Muscle layer of duodenum (tissue), 2 donors: ENCODE data around the gene AHI1.

ENCODE experiments used
- H3K27ac ChIP-seq: one replicate; pipeline ENCODE4 v1.7.0; 2013; ENCODE audit warnings: mild to moderate bottlenecking, low read length
- H3K27me3 ChIP-seq: one replicate; pipeline ENCODE4 v1.7.0; 2013; ENCODE audit warnings: low read depth, mild to moderate bottlenecking, control low read depth, low read length
- H3K36me3 ChIP-seq, 2 donors: one replicate each; pipeline ENCODE4 v1.7.0; 2013; ENCODE audit warnings: low read length in 2 of 2, control low read depth in 1 of 2, mild to moderate bottlenecking in 1 of 2; ENCODE audit not compliant: insufficient read depth in 2 of 2, control insufficient read depth in 1 of 2
- H3K4me1 ChIP-seq, 2 donors: one replicate each; pipeline ENCODE4 v1.7.0; 2013; ENCODE audit warnings: low read length in 2 of 2, mild to moderate bottlenecking in 2 of 2, control low read depth in 1 of 2, moderate library complexity in 1 of 2; ENCODE audit not compliant: insufficient read depth in 2 of 2, control insufficient read depth in 1 of 2
- H3K4me3 ChIP-seq, 2 donors: one replicate each; pipeline ENCODE4 v1.7.0; 2013; ENCODE audit warnings: low read length in 2 of 2, low read depth in 1 of 2, mild to moderate bottlenecking in 1 of 2
- H3K9me3 ChIP-seq, 2 donors: one replicate each; pipeline ENCODE4 v1.7.0; 2013; ENCODE audit warnings: low read length in 2 of 2, control low read depth in 1 of 2, mild to moderate bottlenecking in 1 of 2; ENCODE audit not compliant: control insufficient read depth in 1 of 2
- donor health status: healthy.

Gene AHI1

GRCh38 chr6:135412761-135413160 lies 84.8 kb downstream of the AHI1 start:
- Histone ChIP-seq H3K27me3 (no peaks in the 10 kb centered on the region), H3K4me3 (no peak overlapping the region), H3K4me1 (no peaks in the 10 kb centered on the region)

GRCh38 chr6:135411849-135412248 lies 85.7 kb downstream of the AHI1 start:
- H3K36me3 ChIP-seq, result peaks cover 10 to 28% of the 10 kb centered on the region in 2 donors
- H3K27ac ChIP-seq, result no peak overlapping the region
- H3K4me3 ChIP-seq, result no peak overlapping the region
- H3K27me3 ChIP-seq, result no peaks in the 10 kb centered on the region
- no peaks in the 10 kb centered on the region for H3K9me3 ChIP-seq
- H3K4me1 ChIP-seq, result no peaks in the 10 kb centered on the region

More at GRCh38 chr6:135412761-135413160, 84.8 kb downstream of the AHI1 start:
- Histone ChIP-seq H3K27ac (no peak overlapping the region), H3K36me3 (peaks cover 10 to 27% of the 10 kb centered on the region in 2 donors), H3K9me3 (no peaks in the 10 kb centered on the region)

- H3K9me3 ChIP-seq, result no peaks in the 10 kb centered on the region
- no peak overlapping the region for H3K4me3 ChIP-seq
- no peaks in the 10 kb centered on the region for H3K4me1 ChIP-seq
- H3K27ac ChIP-seq, result no peak overlapping the region
- peaks cover 10 to 33% of the 10 kb centered on the region in 2 donors for H3K36me3 ChIP-seq
- H3K27me3 ChIP-seq, result no peaks in the 10 kb centered on the region
Observed at GRCh38 chr6:135411339-135411738, 86.2 kb downstream of the AHI1 start.

GRCh38 chr6:135410856-135411255 lies 86.7 kb downstream of the AHI1 start:
- peaks cover 10 to 31% of the 10 kb centered on the region in 2 donors for H3K36me3 ChIP-seq
- no peaks in the 10 kb centered on the region for H3K4me1 ChIP-seq
- H3K27me3 ChIP-seq, result no peaks in the 10 kb centered on the region

GRCh38 chr6:135403584-135403983 lies 94.0 kb downstream of the AHI1 start:
- Histone ChIP-seq H3K4me3 (no peak overlapping the region), H3K4me1 (no peaks in the 10 kb centered on the region), H3K36me3 (peaks cover 1 to 30% of the 10 kb centered on the region in 2 donors), H3K9me3 (no peaks in the 10 kb centered on the region), H3K27ac (no peak overlapping the region), H3K27me3 (no peaks in the 10 kb centered on the region)

More at GRCh38 chr6:135410856-135411255, 86.7 kb downstream of the AHI1 start:
- Histone ChIP-seq H3K27ac (no peak overlapping the region), H3K4me3 (no peak overlapping the region), H3K9me3 (no peaks in the 10 kb centered on the region)

GRCh38 chr6:135402311-135402710 lies 95.2 kb downstream of the AHI1 start:
- H3K36me3 ChIP-seq, result peaks cover 0 to 28% of the 10 kb centered on the region in 2 donors
- H3K27ac ChIP-seq, result no peak overlapping the region

GRCh38 chr6:135397172-135397952 lies 100.2 kb downstream of the AHI1 start:
- peaks cover 3 to 9% of the 10 kb centered on the region in 2 donors for H3K36me3 ChIP-seq
- no peaks in the 10 kb centered on the region for H3K4me1 ChIP-seq
- H3K27ac ChIP-seq, result no peak overlapping the region
- H3K9me3 ChIP-seq, result no peaks in the 10 kb centered on the region
- no peaks in the 10 kb centered on the region for H3K27me3 ChIP-seq
- H3K4me3 ChIP-seq, result no peak overlapping the region

More at GRCh38 chr6:135402311-135402710, 95.2 kb downstream of the AHI1 start:
- H3K4me1 ChIP-seq, result no peaks in the 10 kb centered on the region
- H3K27me3 ChIP-seq, result no peaks in the 10 kb centered on the region
- H3K9me3 ChIP-seq, result no peaks in the 10 kb centered on the region
- H3K4me3 ChIP-seq, result no peak overlapping the region

GRCh38 chr6:135395136-135395535 lies 102.4 kb downstream of the AHI1 start:
- Histone ChIP-seq H3K27me3 (no peaks in the 10 kb centered on the region), H3K9me3 (no peaks in the 10 kb centered on the region), H3K36me3 (peaks cover 3 to 19% of the 10 kb centered on the region in 2 donors), H3K27ac (no peak overlapping the region), H3K4me3 (no peak overlapping the region), H3K4me1 (no peaks in the 10 kb centered on the region)

GRCh38 chr6:135393289-135393688 lies 104.3 kb downstream of the AHI1 start:
- Histone ChIP-seq H3K27me3 (no peaks in the 10 kb centered on the region), H3K36me3 (peaks cover 3 to 19% of the 10 kb centered on the region in 2 donors), H3K4me1 (no peaks in the 10 kb centered on the region), H3K27ac (no peak overlapping the region), H3K4me3 (no peak overlapping the region), H3K9me3 (no peaks in the 10 kb centered on the region)

- Histone ChIP-seq H3K4me3 (no peak overlapping the region), H3K36me3 (peaks cover 3 to 19% of the 10 kb centered on the region in 2 donors), H3K27me3 (no peaks in the 10 kb centered on the region), H3K4me1 (no peaks in the 10 kb centered on the region), H3K9me3 (no peaks in the 10 kb centered on the region), H3K27ac (no peak overlapping the region)
Observed at GRCh38 chr6:135390458-135390857, 107.1 kb downstream of the AHI1 start.

GRCh38 chr6:135385299-135385698 lies 112.2 kb downstream of the AHI1 start:
- Histone ChIP-seq H3K4me3 (no peak overlapping the region), H3K9me3 (no peaks in the 10 kb centered on the region), H3K27me3 (no peaks in the 10 kb centered on the region), H3K27ac (no peak overlapping the region), H3K36me3 (no peaks in the 10 kb centered on the region), H3K4me1 (no peaks in the 10 kb centered on the region)

- H3K4me1 ChIP-seq, result no peaks in the 10 kb centered on the region
- H3K27me3 ChIP-seq, result no peaks in the 10 kb centered on the region
- H3K4me3 ChIP-seq, result no peak overlapping the region
- no peaks in the 10 kb centered on the region for H3K9me3 ChIP-seq
- no peak overlapping the region for H3K27ac ChIP-seq
- H3K36me3 ChIP-seq, result no peaks in the 10 kb centered on the region
Observed at GRCh38 chr6:135383766-135384165, 113.8 kb downstream of the AHI1 start.
